B cell (primary cell): ENCODE results near the gene NPHP4.

Experiments
- EZH2 ChIP-seq: IDR thresholded peaks from 2 replicates; pipeline ENCODE4 v1.6.1; 2012; ENCODE audit warnings: borderline replicate concordance, low read depth, mild to moderate bottlenecking, moderate library complexity, low read length; ENCODE audit not compliant: insufficient read depth, poor library complexity, severe bottlenecking
- TF ChIP-seq, protein P1 (sequence below): fragments of 200-600 bp; IDR thresholded peaks from one replicate; pipeline ENCODE4 v1.8.0; 2022; ENCODE audit warnings: antibody characterized with exemption, mild to moderate bottlenecking

- TF ChIP-seq, protein P1, sequence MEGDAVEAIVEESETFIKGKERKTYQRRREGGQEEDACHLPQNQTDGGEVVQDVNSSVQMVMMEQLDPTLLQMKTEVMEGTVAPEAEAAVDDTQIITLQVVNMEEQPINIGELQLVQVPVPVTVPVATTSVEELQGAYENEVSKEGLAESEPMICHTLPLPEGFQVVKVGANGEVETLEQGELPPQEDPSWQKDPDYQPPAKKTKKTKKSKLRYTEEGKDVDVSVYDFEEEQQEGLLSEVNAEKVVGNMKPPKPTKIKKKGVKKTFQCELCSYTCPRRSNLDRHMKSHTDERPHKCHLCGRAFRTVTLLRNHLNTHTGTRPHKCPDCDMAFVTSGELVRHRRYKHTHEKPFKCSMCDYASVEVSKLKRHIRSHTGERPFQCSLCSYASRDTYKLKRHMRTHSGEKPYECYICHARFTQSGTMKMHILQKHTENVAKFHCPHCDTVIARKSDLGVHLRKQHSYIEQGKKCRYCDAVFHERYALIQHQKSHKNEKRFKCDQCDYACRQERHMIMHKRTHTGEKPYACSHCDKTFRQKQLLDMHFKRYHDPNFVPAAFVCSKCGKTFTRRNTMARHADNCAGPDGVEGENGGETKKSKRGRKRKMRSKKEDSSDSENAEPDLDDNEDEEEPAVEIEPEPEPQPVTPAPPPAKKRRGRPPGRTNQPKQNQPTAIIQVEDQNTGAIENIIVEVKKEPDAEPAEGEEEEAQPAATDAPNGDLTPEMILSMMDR: no peak
- TF ChIP-seq EZH2: no peak
These were observed 41.0 kb downstream of the NPHP4 start for GRCh38 chr1:5950994-5951785.
